Astrocyte (in vitro differentiated cells and primary cell): ENCODE measurements around the gene BPTF.
"Not testable (repeated sequence)": the region's sequence is repeated elsewhere in the genome, so short reads cannot be mapped to it uniquely, and the experiment has no call there.

Source experiments
- CTCF ChIP-seq: IDR thresholded peaks from 2 replicates; pipeline ENCODE4 v1.5.1; 2011; ENCODE audit warnings: low read depth, mild to moderate bottlenecking, inconsistent platforms, low read length, moderate library complexity; ENCODE audit not compliant: insufficient read depth
- EZH2 ChIP-seq: IDR thresholded peaks from 2 replicates; pipeline ENCODE4 v1.6.1; 2012; ENCODE audit warnings: mild to moderate bottlenecking, low read length, inconsistent platforms; ENCODE audit not compliant: insufficient read depth

- TF ChIP-seq CTCF, EZH2: not testable (repeated sequence)
Measured at GRCh38 chr17:67996301-67997171, 171.2 kb downstream of the BPTF start, which contains the start of gene C17orf58.
